HEK293 (cell line): ENCODE data around the gene TEKT5.

Experiments used
- CTCF ChIA-PET: fragments of 350-600 bp; formaldehyde crosslinking; extraction: SDS; loops from one replicate; lab custom pipeline; 2021; ENCODE audit warnings: antibody characterized with exemption; lab: Yijun Ruan, JAX
- POLR2A ChIA-PET: fragments of 300-600 bp; formaldehyde crosslinking; extraction: SDS; loops from one replicate; lab custom pipeline; 2020; ENCODE audit warnings: antibody characterized with exemption, inconsistent platforms; lab: Yijun Ruan, JAX
- H3K27ac ChIP-seq: fragments of 200-500 bp; sonication (Bioruptor generic); 2 replicates; pipeline ENCODE4 v1.5.1; 2014; ENCODE audit warnings: low read depth, low read length, control low read depth, inconsistent platforms; ENCODE audit errors: extremely low read depth
- H3K36me3 ChIP-seq, 2 experiments: fragments of 200-500 bp in 1 of 2; sonication (Bioruptor generic) in 1 of 2; 1 replicate in 1 of 2; 2 replicates in 1 of 2; pipeline ENCODE4 v1.5.1; 2014 to 2017; ENCODE audit warnings: inconsistent platforms in 2 of 2, low read length in 2 of 2; ENCODE audit not compliant: control insufficient read depth in 2 of 2, insufficient read depth in 1 of 2
- H3K4me1 ChIP-seq: fragments of 200-500 bp; sonication (Bioruptor generic); 2 replicates; pipeline ENCODE4 v1.5.1; 2014; ENCODE audit warnings: mild to moderate bottlenecking, low read length, inconsistent platforms; ENCODE audit not compliant: control insufficient read depth, insufficient read depth
- H3K4me3 ChIP-seq: 2 replicates; pipeline ENCODE4 v1.5.1; 2011; ENCODE audit warnings: low read depth, mild to moderate bottlenecking, control low read depth, low read length, moderate library complexity
- H3K9me3 ChIP-seq: fragments of 200-500 bp; sonication (Bioruptor generic); 2 replicates; pipeline ENCODE4 v1.5.1; 2014; ENCODE audit warnings: low read depth, low read length, inconsistent platforms; ENCODE audit not compliant: control insufficient read depth, insufficient read depth
- BCL11B ChIP-seq: fragments of 450-650 bp; formaldehyde crosslinking; IDR thresholded peaks from 2 replicates; pipeline ENCODE4 v1.5.1; 2016; ENCODE audit warnings: low read depth, missing biosample characterization, missing genetic modification characterization
- CTCF ChIP-seq: fragments of 450-650 bp; formaldehyde crosslinking; IDR thresholded peaks from 2 replicates; pipeline ENCODE4 v1.5.1; 2016; ENCODE audit warnings: missing biosample characterization, missing genetic modification characterization
- KLF1 ChIP-seq: fragments of 450-650 bp; formaldehyde crosslinking; IDR thresholded peaks from 2 replicates; pipeline ENCODE4 v1.5.1; 2016; ENCODE audit warnings: missing biosample characterization, missing genetic modification characterization
- MEIS1 ChIP-seq: sonication (generic); formaldehyde crosslinking; IDR thresholded peaks from 2 replicates; pipeline ENCODE4 v1.8.1; 2022; ENCODE audit warnings: missing genetic modification reagents, mild to moderate bottlenecking, borderline replicate concordance
- MYNN ChIP-seq: fragments of 450-650 bp; formaldehyde crosslinking; IDR thresholded peaks from 2 replicates; pipeline ENCODE4 v1.5.1; 2016; ENCODE audit warnings: missing biosample characterization, missing genetic modification characterization, borderline replicate concordance
- SCRT1 ChIP-seq: fragments of 450-650 bp; formaldehyde crosslinking; IDR thresholded peaks from 2 replicates; pipeline ENCODE4 v1.5.1; 2016; ENCODE audit warnings: missing biosample characterization, missing genetic modification characterization, borderline replicate concordance
- ZNF114 ChIP-seq: fragments of 450-650 bp; formaldehyde crosslinking; IDR thresholded peaks from 2 replicates; pipeline ENCODE4 v1.5.0; 2017; ENCODE audit warnings: missing biosample characterization, missing genetic modification characterization
- ZNF169 ChIP-seq: fragments of 450-650 bp; formaldehyde crosslinking; IDR thresholded peaks from 2 replicates; pipeline ENCODE4 v1.5.1; 2016; ENCODE audit warnings: missing biosample characterization, missing genetic modification characterization
- ZNF18 ChIP-seq: fragments of 450-650 bp; formaldehyde crosslinking; IDR thresholded peaks from 2 replicates; pipeline ENCODE4 v1.5.1; 2016; ENCODE audit warnings: missing biosample characterization, missing genetic modification characterization
- ZNF223 ChIP-seq: fragments of 450-650 bp; formaldehyde crosslinking; IDR thresholded peaks from 2 replicates; pipeline ENCODE4 v1.5.1; 2016; ENCODE audit warnings: missing biosample characterization, missing genetic modification characterization
- ZNF366 ChIP-seq: fragments of 450-650 bp; formaldehyde crosslinking; conservative IDR thresholded peaks from 2 replicates; pipeline ENCODE4 v1.5.1; 2016; ENCODE audit warnings: missing biosample characterization, missing genetic modification characterization
- ZNF394 ChIP-seq: fragments of 450-650 bp; formaldehyde crosslinking; IDR thresholded peaks from 2 replicates; pipeline ENCODE4 v1.5.1; 2016; ENCODE audit warnings: missing biosample characterization, missing genetic modification characterization, mild to moderate bottlenecking, moderate library complexity, borderline replicate concordance
- ZNF501 ChIP-seq: fragments of 450-650 bp; formaldehyde crosslinking; IDR thresholded peaks from 2 replicates; pipeline ENCODE4 v1.5.1; 2016; ENCODE audit warnings: missing biosample characterization, missing genetic modification characterization
- ZNF791 ChIP-seq: fragments of 450-650 bp; formaldehyde crosslinking; IDR thresholded peaks from 2 replicates; pipeline ENCODE4 v1.5.1; 2016; ENCODE audit warnings: missing biosample characterization, missing genetic modification characterization
- ZNF837 ChIP-seq: fragments of 450-650 bp; formaldehyde crosslinking; IDR thresholded peaks from 2 replicates; pipeline ENCODE4 v1.5.1; 2016; ENCODE audit warnings: missing biosample characterization, missing genetic modification characterization
- TF ChIP-seq, protein P1 (sequence below): fragments of 450-650 bp; formaldehyde crosslinking; IDR thresholded peaks from 2 replicates; pipeline ENCODE4 v1.5.1; 2016; ENCODE audit warnings: missing biosample characterization, missing genetic modification characterization
- TF ChIP-seq, protein P2 (sequence below): sonication (generic); formaldehyde crosslinking; IDR thresholded peaks from 2 replicates; pipeline ENCODE4 v1.8.1; 2022; ENCODE audit warnings: mild to moderate bottlenecking, moderate library complexity, missing genetic modification reagents
- TF ChIP-seq, protein P3 (sequence below): fragments of 450-650 bp; formaldehyde crosslinking; IDR thresholded peaks from 2 replicates; pipeline ENCODE4 v1.5.1; 2017; ENCODE audit warnings: missing biosample characterization, missing genetic modification characterization

TEKT5 gene

GRCh38 chr16:10620120-10620519, 74.6 kb downstream of the TEKT5 start:
- ChIA-PET POLR2A (no interaction called here), CTCF (no interaction called here)
- no peaks in the 10 kb centered on the region for H3K9me3 ChIP-seq
- TF ChIP-seq ZNF791 (tag by site-specific recombination), result no peak
- TF ChIP-seq, protein P1, sequence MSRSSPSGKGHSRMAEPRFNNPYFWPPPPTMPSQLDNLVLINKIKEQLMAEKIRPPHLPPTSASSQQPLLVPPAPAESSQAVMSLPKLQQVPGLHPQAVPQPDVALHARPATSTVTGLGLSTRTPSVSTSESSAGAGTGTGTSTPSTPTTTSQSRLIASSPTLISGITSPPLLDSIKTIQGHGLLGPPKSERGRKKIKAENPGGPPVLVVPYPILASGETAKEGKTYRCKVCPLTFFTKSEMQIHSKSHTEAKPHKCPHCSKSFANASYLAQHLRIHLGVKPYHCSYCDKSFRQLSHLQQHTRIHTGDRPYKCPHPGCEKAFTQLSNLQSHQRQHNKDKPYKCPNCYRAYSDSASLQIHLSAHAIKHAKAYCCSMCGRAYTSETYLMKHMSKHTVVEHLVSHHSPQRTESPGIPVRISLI (tag by site-specific recombination), result no peak
- H3K36me3 ChIP-seq, result no peaks in the 10 kb centered on the region
- no peak overlapping the region for H3K27ac ChIP-seq
- H3K4me1 ChIP-seq, result peaks cover 4% of the 10 kb centered on the region; the same call in 1 of the 2 replicates
- no peak overlapping the region for H3K4me3 ChIP-seq

GRCh38 chr16:10619271-10619849, 75.4 kb downstream of the TEKT5 start:
- H3K4me3 ChIP-seq, result no peak overlapping the region
- H3K36me3 ChIP-seq, result no peaks in the 10 kb centered on the region
- H3K4me1 ChIP-seq, result peaks cover 4% of the 10 kb centered on the region; the same call in 1 of the 2 replicates
- H3K27ac ChIP-seq, result no peak overlapping the region
- TF ChIP-seq KLF1 (tag by site-specific recombination), result 0 out of 2 replicates have a peak, but pooled peaks have one; percentile 17
- no peak for TF ChIP-seq ZNF169 (tag by site-specific recombination)
- ChIA-PET CTCF (no interaction called here), POLR2A (no interaction called here)
- no peaks in the 10 kb centered on the region for H3K9me3 ChIP-seq

DNA sequence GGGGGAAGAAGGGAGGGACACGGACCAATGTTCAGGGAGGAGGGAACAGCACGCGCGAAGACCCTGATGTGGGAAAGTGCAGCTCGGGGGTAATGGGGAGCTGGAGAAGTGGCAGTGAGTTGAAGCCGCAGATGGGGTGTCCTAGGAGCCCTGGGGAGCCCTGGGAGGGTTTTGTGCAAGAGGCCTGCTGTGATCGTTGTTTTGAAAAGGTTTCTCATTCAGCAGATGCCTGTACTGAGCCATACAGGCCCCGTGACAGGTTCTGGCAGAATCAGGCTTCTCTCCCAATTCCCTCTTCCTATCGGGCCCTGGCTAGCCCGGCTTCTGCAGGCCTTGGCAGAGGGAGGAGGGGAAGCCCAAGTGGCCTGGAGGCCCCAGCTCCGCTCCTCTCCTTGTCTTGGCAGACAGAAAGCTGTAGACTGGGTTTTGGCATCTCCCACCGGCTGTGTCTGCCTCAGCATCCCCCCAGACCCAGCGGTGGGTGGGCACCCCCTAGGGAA, 76.0 kb downstream of the TEKT5 start:
- Histone ChIP-seq H3K9me3 (no peaks in the 10 kb centered on the region), H3K36me3 (no peaks in the 10 kb centered on the region), H3K4me1 (peaks cover 4% of the 10 kb centered on the region; the same call in 1 of the 2 replicates), H3K27ac (no peak overlapping the region), H3K4me3 (no peak overlapping the region)
- ChIA-PET CTCF (interaction anchor here (1.5 to 1.6 kb wide), 2 partner anchors 13 to 40 kb away, joined by 4 to 5 read pairs; no protein-coding TSS in a partner anchor), POLR2A (no interaction called here)
- TF ChIP-seq, protein P2, sequence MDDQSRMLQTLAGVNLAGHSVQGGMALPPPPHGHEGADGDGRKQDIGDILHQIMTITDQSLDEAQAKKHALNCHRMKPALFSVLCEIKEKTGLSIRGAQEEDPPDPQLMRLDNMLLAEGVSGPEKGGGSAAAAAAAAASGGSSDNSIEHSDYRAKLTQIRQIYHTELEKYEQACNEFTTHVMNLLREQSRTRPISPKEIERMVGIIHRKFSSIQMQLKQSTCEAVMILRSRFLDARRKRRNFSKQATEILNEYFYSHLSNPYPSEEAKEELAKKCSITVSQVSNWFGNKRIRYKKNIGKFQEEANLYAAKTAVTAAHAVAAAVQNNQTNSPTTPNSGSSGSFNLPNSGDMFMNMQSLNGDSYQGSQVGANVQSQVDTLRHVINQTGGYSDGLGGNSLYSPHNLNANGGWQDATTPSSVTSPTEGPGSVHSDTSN, result no peak
- TF ChIP-seq ZNF18 (no peak), SCRT1 (tag by site-specific recombination) (no peak), ZNF394 (tag by site-specific recombination) (no peak), ZNF837 (tag by site-specific recombination) (no peak), BCL11B (tag by site-specific recombination) (no peak), ZNF223 (tag by site-specific recombination) (no peak)

GRCh38 chr16:10617662-10618420, 76.9 kb downstream of the TEKT5 start:
- Histone ChIP-seq H3K4me3 (no peak overlapping the region), H3K9me3 (no peaks in the 10 kb centered on the region), H3K36me3 (no peaks in the 10 kb centered on the region), H3K4me1 (peaks cover 4% of the 10 kb centered on the region; the same call in 1 of the 2 replicates), H3K27ac (no peak overlapping the region)
- CTCF ChIA-PET, result interaction anchor here (1.0 to 1.6 kb wide), 3 partner anchors 12 to 39 kb away, joined by 3 to 5 read pairs (median 4); partner anchors contain the start of gene EMP2
- POLR2A ChIA-PET, result no interaction called here
- TF ChIP-seq ZNF501 (tag by site-specific recombination), result no peak
- TF ChIP-seq MEIS1 (CRISPR knock-in tag), result no peak
- TF ChIP-seq CTCF (tag by site-specific recombination), result no peak
- TF ChIP-seq MYNN, result no peak
- TF ChIP-seq ZNF114, result no peak
- TF ChIP-seq, protein P3, sequence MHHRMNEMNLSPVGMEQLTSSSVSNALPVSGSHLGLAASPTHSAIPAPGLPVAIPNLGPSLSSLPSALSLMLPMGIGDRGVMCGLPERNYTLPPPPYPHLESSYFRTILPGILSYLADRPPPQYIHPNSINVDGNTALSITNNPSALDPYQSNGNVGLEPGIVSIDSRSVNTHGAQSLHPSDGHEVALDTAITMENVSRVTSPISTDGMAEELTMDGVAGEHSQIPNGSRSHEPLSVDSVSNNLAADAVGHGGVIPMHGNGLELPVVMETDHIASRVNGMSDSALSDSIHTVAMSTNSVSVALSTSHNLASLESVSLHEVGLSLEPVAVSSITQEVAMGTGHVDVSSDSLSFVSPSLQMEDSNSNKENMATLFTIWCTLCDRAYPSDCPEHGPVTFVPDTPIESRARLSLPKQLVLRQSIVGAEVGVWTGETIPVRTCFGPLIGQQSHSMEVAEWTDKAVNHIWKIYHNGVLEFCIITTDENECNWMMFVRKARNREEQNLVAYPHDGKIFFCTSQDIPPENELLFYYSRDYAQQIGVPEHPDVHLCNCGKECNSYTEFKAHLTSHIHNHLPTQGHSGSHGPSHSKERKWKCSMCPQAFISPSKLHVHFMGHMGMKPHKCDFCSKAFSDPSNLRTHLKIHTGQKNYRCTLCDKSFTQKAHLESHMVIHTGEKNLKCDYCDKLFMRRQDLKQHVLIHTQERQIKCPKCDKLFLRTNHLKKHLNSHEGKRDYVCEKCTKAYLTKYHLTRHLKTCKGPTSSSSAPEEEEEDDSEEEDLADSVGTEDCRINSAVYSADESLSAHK (tag by site-specific recombination), result no peak
- TF ChIP-seq ZNF366, result no peak
